GM12878 (cell line): Measurements from ENCODE around the gene RPP30.

Experiments used
- CBFB ChIP-seq: IDR thresholded peaks from 2 replicates; pipeline ENCODE4 v1.6.1; 2016; ENCODE audit warnings: antibody characterized with exemption, low read depth
- HDGF ChIP-seq: fragments of 450-650 bp; IDR thresholded peaks from 2 replicates; pipeline ENCODE4 v1.6.1; 2016; ENCODE audit warnings: antibody characterized with exemption
- MEF2B ChIP-seq: fragments of 450-650 bp; IDR thresholded peaks from 2 replicates; pipeline ENCODE4 v1.6.1; 2018; ENCODE audit warnings: mild to moderate bottlenecking, moderate library complexity; ENCODE audit not compliant: partially characterized antibody, poor library complexity, severe bottlenecking
- TF ChIP-seq, protein P1 (sequence below), 3 experiments: IDR thresholded peaks in 2 of 3; conservative IDR thresholded peaks in 1 of 3; 2 replicates each; pipeline ENCODE4 v1.5.1; 2011; ENCODE audit warnings: low read depth in 3 of 3, low read length in 3 of 3, mild to moderate bottlenecking in 3 of 3, control low read depth in 2 of 3, moderate library complexity in 2 of 3, inconsistent platforms in 1 of 3, mixed read lengths in 1 of 3; ENCODE audit not compliant: control insufficient read depth in 2 of 3, insufficient read depth in 1 of 3; ENCODE audit errors: extremely low read depth in 1 of 3
- TF ChIP-seq, protein P2 (sequence below): IDR thresholded peaks from 2 replicates; pipeline ENCODE4 v1.6.1; 2011; ENCODE audit warnings: low read depth, mild to moderate bottlenecking, low read length, moderate library complexity, borderline replicate concordance; ENCODE audit errors: extremely low read depth
- TF ChIP-seq, protein P3 (sequence below): IDR thresholded peaks from 2 replicates; pipeline ENCODE4 v1.6.1; 2012; ENCODE audit warnings: mild to moderate bottlenecking, low read depth, low read length

DNA sequence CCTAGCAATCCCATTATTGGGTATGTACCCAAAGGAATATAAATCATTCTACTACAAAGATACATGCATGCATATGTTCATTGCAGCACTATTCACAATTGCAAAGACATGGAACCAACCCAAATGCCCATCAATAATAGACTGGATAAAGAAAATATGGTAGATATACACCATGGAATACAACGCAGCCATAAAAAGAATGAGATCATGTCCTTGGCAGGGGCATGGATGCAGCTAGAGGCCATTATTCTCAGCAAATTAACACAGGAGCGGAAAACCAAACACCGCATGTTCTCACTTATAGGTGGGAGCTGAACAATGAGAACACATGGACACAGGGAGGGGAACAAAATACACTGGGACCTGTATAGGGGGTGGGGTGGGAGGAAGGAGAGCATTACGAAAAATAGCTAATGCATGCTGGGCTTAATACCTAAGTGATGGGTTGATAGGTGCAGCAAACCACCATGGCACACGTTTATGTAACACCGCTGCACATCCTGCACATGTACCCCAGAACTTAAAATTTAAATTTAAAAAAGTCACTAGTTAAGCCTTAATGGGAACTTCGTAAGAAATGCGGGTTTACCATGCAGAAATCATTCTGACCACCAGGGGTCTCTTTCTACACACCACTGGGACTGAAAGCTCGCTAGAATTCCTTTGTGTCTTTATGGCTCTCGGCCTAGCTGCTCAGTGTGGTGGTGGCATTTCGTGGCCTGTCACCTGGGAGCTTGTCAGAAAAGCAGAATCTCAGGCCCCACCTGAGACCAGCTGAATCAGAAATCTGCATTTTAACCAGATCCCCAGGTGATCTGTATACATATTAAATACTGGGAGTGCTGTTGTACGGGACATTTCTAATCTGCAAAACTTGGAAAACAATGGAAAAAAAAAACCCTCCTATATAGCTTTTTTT is 39.6 kb downstream of the RPP30 start:
- TF ChIP-seq MEF2B: peak; percentile 12
- TF ChIP-seq, protein P1, sequence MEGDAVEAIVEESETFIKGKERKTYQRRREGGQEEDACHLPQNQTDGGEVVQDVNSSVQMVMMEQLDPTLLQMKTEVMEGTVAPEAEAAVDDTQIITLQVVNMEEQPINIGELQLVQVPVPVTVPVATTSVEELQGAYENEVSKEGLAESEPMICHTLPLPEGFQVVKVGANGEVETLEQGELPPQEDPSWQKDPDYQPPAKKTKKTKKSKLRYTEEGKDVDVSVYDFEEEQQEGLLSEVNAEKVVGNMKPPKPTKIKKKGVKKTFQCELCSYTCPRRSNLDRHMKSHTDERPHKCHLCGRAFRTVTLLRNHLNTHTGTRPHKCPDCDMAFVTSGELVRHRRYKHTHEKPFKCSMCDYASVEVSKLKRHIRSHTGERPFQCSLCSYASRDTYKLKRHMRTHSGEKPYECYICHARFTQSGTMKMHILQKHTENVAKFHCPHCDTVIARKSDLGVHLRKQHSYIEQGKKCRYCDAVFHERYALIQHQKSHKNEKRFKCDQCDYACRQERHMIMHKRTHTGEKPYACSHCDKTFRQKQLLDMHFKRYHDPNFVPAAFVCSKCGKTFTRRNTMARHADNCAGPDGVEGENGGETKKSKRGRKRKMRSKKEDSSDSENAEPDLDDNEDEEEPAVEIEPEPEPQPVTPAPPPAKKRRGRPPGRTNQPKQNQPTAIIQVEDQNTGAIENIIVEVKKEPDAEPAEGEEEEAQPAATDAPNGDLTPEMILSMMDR (IDR thresholded peaks at IDR 0.05 in 2 of 3, conservative IDR thresholded peaks at IDR 0.05 in 1 of 3; ENCODE audit: control insufficient read depth in 2 of 3, extremely low read depth in 1 of 3, insufficient read depth in 1 of 3, low read depth in 3 of 3, low read length in 3 of 3): peak; percentile 73 to 89 (median 75)
- TF ChIP-seq, protein P2, sequence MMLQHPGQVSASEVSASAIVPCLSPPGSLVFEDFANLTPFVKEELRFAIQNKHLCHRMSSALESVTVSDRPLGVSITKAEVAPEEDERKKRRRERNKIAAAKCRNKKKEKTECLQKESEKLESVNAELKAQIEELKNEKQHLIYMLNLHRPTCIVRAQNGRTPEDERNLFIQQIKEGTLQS: no peak
- no peak for TF ChIP-seq HDGF
- TF ChIP-seq CBFB: 0 out of 2 replicates have a peak, but pooled peaks have one; percentile 18
- TF ChIP-seq, protein P3, sequence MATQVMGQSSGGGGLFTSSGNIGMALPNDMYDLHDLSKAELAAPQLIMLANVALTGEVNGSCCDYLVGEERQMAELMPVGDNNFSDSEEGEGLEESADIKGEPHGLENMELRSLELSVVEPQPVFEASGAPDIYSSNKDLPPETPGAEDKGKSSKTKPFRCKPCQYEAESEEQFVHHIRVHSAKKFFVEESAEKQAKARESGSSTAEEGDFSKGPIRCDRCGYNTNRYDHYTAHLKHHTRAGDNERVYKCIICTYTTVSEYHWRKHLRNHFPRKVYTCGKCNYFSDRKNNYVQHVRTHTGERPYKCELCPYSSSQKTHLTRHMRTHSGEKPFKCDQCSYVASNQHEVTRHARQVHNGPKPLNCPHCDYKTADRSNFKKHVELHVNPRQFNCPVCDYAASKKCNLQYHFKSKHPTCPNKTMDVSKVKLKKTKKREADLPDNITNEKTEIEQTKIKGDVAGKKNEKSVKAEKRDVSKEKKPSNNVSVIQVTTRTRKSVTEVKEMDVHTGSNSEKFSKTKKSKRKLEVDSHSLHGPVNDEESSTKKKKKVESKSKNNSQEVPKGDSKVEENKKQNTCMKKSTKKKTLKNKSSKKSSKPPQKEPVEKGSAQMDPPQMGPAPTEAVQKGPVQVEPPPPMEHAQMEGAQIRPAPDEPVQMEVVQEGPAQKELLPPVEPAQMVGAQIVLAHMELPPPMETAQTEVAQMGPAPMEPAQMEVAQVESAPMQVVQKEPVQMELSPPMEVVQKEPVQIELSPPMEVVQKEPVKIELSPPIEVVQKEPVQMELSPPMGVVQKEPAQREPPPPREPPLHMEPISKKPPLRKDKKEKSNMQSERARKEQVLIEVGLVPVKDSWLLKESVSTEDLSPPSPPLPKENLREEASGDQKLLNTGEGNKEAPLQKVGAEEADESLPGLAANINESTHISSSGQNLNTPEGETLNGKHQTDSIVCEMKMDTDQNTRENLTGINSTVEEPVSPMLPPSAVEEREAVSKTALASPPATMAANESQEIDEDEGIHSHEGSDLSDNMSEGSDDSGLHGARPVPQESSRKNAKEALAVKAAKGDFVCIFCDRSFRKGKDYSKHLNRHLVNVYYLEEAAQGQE: no peak
